Spinal cord (tissue), 10 donors: ENCODE data around the gene RASL10B. TPM values are rescaled to one million over a fixed set of nuclear protein-coding genes. Genes with fewer than 3 reads are reported as not detected.

Source experiments
- DNase-seq, 6 donors: peaks; one replicate each; pipeline versions ENCODE4 v3.0.0 to v3.0.0-alpha.2; 2013 to 2015; ENCODE audit warnings: low spot score in 6 of 6, low read depth in 4 of 6
- H3K27ac ChIP-seq: one replicate; pipeline ENCODE4 v1.5.1; 2013; ENCODE audit warnings: low read depth, low read length, control low read depth
- H3K27me3 ChIP-seq: one replicate; pipeline ENCODE4 v1.6.1; 2013; ENCODE audit warnings: low read length; ENCODE audit not compliant: control insufficient read depth, insufficient read depth
- H3K36me3 ChIP-seq: one replicate; pipeline ENCODE4 v1.6.1; 2013; ENCODE audit warnings: low read length; ENCODE audit not compliant: control insufficient read depth, insufficient read depth
- H3K4me1 ChIP-seq: one replicate; pipeline ENCODE4 v1.6.1; 2013; ENCODE audit warnings: low read length; ENCODE audit not compliant: control insufficient read depth, insufficient read depth
- H3K4me3 ChIP-seq: one replicate; pipeline ENCODE4 v1.5.1; 2013; ENCODE audit warnings: low read depth, low read length, control low read depth
- H3K9me3 ChIP-seq: one replicate; pipeline ENCODE4 v1.6.1; 2013; ENCODE audit warnings: low read length; ENCODE audit not compliant: control insufficient read depth, insufficient read depth
- WGBS: methylation state at CpG from one replicate; pipeline ENCODE4 v1.1.5; 2013; ENCODE audit warnings: missing lambda C conversion rate; ENCODE audit not compliant: insufficient coverage; 5-methylcytosine and 5-hydroxymethylcytosine counted together
- polyA plus RNA-seq, 2 donors: library from polyadenylated mRNA; unstranded; fragments of 120-200 nt; gene quantifications; one replicate each; pipeline ENCODE4 v1.2.1, GENCODE V29; 2013; ENCODE audit not compliant: insufficient read length in 2 of 2
- total RNA-seq, 2 donors: library from RNA; depleted of rRNA in 1 of 2; stranded (reverse); fragments of 120-200 nt in 1 of 2; fragments of >200 nt in 1 of 2; gene quantifications; one replicate each; pipeline versions ENCODE4 v1.2.3 to v1.2.4, GENCODE V29; 2013 to 2014
- donor health status: healthy.

Gene RASL10B
- total and polyA plus RNA-seq, 4 donors, result 8.2 to 49.2 (median 28.2) TPM

DNA sequence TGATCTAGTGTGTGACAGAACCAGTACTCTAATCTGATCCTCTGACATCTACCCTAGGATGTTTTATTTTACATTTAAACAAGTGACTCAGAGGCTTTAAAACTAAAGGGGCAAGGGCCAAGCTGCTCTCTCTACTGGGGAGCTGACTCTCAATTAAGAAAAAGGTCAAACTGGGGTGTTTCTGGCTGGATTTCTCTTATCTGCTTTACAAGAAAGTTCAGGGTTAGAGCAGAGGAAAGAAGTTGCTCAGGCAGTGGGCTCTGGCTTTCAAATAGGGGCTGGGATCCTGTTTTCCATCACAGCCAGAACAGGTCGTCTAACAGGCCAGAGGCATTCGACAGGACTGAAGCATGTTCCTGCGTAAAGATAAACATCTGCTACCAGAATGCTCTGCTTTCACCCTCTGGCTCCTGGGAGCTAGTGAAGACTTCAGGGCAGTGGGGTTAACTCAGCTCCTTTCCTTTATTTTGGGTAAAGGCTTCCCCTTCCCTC, 55.5 kb downstream of the RASL10B start:
- Histone ChIP-seq H3K27ac (peak overlapping the region; percentile 17), H3K4me1 (peaks cover 16% of the 10 kb centered on the region), H3K36me3 (no peaks in the 10 kb centered on the region), H3K27me3 (peaks cover under 1% of the 10 kb centered on the region), H3K9me3 (no peaks in the 10 kb centered on the region), H3K4me3 (no peak overlapping the region)
- DNase-seq, result no peak
- WGBS, result 23% methylated on average over 3 of the region's 3 CpGs

DNA sequence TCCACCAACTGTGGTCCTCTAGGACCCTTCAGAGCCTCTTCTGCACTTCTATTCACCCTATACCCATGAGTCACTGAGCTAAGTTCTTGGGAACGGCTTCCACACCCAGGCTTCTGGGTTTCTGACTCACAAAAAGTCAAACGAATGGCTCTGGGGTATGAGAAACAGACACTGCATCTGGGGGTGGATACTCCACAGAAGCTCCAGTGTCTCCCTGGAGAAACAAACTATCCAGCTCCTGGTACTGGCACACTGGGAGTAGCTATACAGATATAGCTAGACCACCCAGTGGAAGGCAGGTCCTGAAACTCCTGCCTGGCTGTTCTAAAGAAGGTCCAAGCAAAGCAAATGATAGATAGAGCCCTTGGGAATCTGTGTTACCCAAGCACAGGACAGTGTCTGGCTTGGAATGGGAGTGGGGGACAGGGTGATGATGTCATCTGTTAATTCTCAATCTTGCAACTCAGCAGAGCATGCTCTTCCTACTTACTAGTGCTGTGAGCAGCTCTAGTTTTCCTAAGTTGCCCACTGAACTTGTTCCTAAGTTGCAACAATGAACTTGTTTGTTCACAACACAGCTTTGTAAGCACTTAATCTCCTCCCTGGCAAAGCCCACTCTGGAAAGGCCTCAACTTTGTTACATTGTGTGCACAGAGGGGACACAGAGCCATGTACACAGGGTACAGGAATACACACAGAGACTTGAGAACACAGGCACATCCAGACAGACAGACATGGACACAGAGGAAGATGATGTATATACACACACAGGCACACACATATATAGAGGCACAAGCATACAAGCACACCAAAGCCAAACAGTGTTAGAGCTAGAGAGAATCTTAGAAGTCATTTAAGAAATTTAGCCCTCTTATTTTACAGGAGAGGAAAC, 57.3 kb downstream of the RASL10B start:
- no peaks in the 10 kb centered on the region for H3K36me3 ChIP-seq
- H3K4me3 ChIP-seq, result no peak overlapping the region
- peaks cover 18% of the 10 kb centered on the region for H3K4me1 ChIP-seq
- H3K27me3 ChIP-seq, result peaks cover 11% of the 10 kb centered on the region
- 39% methylated on average over 2 of the region's 2 CpGs for WGBS
- H3K9me3 ChIP-seq, result no peaks in the 10 kb centered on the region
- peak overlapping the region; percentile 87 for H3K27ac ChIP-seq
- DNase-seq, result peak in 2 of 6 donors; percentile 72 to 80

DNA sequence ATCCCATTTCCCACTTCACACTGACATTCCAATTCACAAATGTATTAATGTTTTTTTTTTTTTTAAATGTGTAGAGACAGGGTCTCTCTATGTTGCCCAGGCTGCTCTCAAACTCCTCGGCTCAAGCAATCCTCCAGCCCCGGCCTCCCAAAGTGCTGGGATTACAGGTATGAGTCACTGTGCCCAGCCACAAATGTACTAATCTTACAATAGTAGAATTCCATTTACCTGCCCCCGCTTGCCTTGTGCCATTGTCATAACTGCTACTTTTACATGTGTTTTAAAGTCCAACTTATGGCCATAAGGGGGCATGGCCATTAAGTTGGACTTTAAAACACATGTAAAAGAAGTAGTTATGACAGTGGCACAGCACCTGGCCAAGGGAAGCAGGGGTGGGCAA, 59.4 kb downstream of the RASL10B start:
- 90% methylated on average over 2 of the region's 3 CpGs for WGBS
- H3K4me3 ChIP-seq, result no peak overlapping the region
- H3K36me3 ChIP-seq, result no peaks in the 10 kb centered on the region
- no peak for DNase-seq
- no peaks in the 10 kb centered on the region for H3K9me3 ChIP-seq
- H3K27me3 ChIP-seq, result peaks cover 24% of the 10 kb centered on the region
- peaks cover 35% of the 10 kb centered on the region for H3K4me1 ChIP-seq
- no peak overlapping the region for H3K27ac ChIP-seq

DNA sequence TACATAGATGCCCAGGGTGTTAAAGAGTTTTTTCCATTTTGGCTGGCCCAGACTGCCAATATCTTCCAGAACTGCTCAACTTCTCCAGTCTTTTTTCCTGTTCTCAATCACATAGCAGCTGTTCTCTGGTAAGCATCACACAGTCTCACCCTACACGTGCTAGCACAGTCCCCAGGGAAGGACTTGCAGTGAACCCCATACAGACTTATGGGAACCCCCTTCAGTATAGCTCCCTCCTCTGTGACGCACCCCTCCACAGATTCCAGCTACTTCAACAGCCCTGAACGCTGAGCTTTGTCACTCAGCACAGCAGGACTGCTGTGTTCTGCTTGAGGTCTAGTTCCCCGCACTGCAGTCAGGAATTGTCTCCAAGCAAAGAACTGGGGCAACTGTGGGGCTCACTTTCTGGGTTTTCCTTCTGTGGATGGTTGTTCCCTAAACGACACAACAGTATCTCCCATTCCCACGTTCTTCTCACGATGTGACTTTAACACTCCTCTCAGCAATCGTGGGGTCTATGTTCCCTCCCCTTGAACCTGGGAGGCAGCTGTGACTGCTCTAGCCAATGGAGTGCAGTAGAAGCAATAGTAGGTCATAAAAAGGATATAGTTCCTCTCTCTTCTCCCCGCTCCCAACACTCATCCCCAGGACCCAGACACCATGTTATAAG, 60.4 kb downstream of the RASL10B start:
- H3K9me3 ChIP-seq, result no peaks in the 10 kb centered on the region
- H3K4me1 ChIP-seq, result peaks cover 36% of the 10 kb centered on the region
- H3K27me3 ChIP-seq, result peaks cover 29% of the 10 kb centered on the region
- peak overlapping the region; percentile 0 for H3K27ac ChIP-seq
- no peak overlapping the region for H3K4me3 ChIP-seq
- H3K36me3 ChIP-seq, result no peaks in the 10 kb centered on the region
- no peak for DNase-seq
- 58% methylated on average over 6 of the region's 9 CpGs for WGBS

Other genes with a start within 250 kb of the RASL10B start
- gene SLFN12L, start 194.0 kb upstream of the RASL10B start, total RNA-seq, result under 1 TPM; 0.22 to 0.30 TPM
- under 1 TPM in 1 of 2 donors, not detected in 1; 0.11 TPM for gene SLFN12L, start 194.0 kb upstream of the RASL10B start, polyA plus RNA-seq
- 1 to 10 TPM in 1 of 2 donors, under 1 TPM in 1; 0.50 to 1.4 TPM for gene SLFN14, start 170.8 kb upstream of the RASL10B start, total RNA-seq
- gene SLFN14, start 170.8 kb upstream of the RASL10B start, polyA plus RNA-seq, result under 1 TPM in 1 of 2 donors, not detected in 1; 0.09 TPM
- gene PEX12, start 153.1 kb upstream of the RASL10B start, total RNA-seq, result 10 to 100 TPM in 1 of 2 donors, 1 to 10 TPM in 1; 6.4 to 15.9 TPM
- gene PEX12, start 153.1 kb upstream of the RASL10B start, polyA plus RNA-seq, result 10 to 100 TPM; 13.3 to 15.8 TPM
- 100 to 1,000 TPM; 115 to 187 TPM for gene AP2B1, start 144.3 kb upstream of the RASL10B start, total RNA-seq
- gene AP2B1, start 144.3 kb upstream of the RASL10B start, polyA plus RNA-seq, result 100 to 1,000 TPM; 247 to 287 TPM
- 1 to 10 TPM in 1 of 2 donors, under 1 TPM in 1; 0.69 to 3.4 TPM for gene GAS2L2, start 21.6 kb downstream of the RASL10B start, total RNA-seq
- 1 to 10 TPM; 3.0 to 3.6 TPM for gene GAS2L2, start 21.6 kb downstream of the RASL10B start, polyA plus RNA-seq
- gene C17orf50, start 29.2 kb downstream of the RASL10B start, total RNA-seq, result not detected
- gene C17orf50, start 29.2 kb downstream of the RASL10B start, polyA plus RNA-seq, result 1 to 10 TPM in 1 of 2 donors, under 1 TPM in 1; 0.68 to 1.6 TPM
- gene MMP28, start 64.0 kb downstream of the RASL10B start, total RNA-seq, result 10 to 100 TPM; 12.8 to 18.5 TPM
- 10 to 100 TPM; 34.9 to 39.8 TPM for gene MMP28, start 64.0 kb downstream of the RASL10B start, polyA plus RNA-seq
- 10 to 100 TPM; 54.2 to 95.9 TPM for gene TAF15, start 77.8 kb downstream of the RASL10B start, total RNA-seq
- 100 to 1,000 TPM; 203 to 217 TPM for gene TAF15, start 77.8 kb downstream of the RASL10B start, polyA plus RNA-seq
- not detected for gene HEATR9, start 137.3 kb downstream of the RASL10B start, total RNA-seq
- under 1 TPM in 1 of 2 donors, not detected in 1; 0.44 TPM for gene HEATR9, start 137.3 kb downstream of the RASL10B start, polyA plus RNA-seq
- gene CCL5, start 148.7 kb downstream of the RASL10B start, total RNA-seq, result under 1 TPM; 0.59 to 0.83 TPM
- gene CCL5, start 148.7 kb downstream of the RASL10B start, polyA plus RNA-seq, result under 1 TPM; 0.60 to 0.96 TPM
- gene RDM1, start 199.1 kb downstream of the RASL10B start, total RNA-seq, result 1 to 10 TPM; 1.4 TPM
- 1 to 10 TPM; 2.4 to 2.5 TPM for gene RDM1, start 199.1 kb downstream of the RASL10B start, polyA plus RNA-seq
- gene LYZL6, start 212.1 kb downstream of the RASL10B start, total RNA-seq, result not detected
- not detected for gene LYZL6, start 212.1 kb downstream of the RASL10B start, polyA plus RNA-seq
- gene CCL16, start 249.9 kb downstream of the RASL10B start, total RNA-seq, result under 1 TPM; 0.20 to 0.28 TPM
- under 1 TPM in 1 of 2 donors, not detected in 1; 0.30 TPM for gene CCL16, start 249.9 kb downstream of the RASL10B start, polyA plus RNA-seq